ENCODE data around the gene FLYWCH1. TPM values are rescaled to one million over a fixed set of nuclear protein-coding genes. Genes with fewer than 3 reads are reported as not detected.

The FLYWCH1 gene
- total and polyA plus RNA-seq, 10 of the 15 experiments (the other 5 are each of a cell fraction or from before 2014, with no cell fraction given), result 0.47 to 33.8 (median 11.2) TPM

DNA sequence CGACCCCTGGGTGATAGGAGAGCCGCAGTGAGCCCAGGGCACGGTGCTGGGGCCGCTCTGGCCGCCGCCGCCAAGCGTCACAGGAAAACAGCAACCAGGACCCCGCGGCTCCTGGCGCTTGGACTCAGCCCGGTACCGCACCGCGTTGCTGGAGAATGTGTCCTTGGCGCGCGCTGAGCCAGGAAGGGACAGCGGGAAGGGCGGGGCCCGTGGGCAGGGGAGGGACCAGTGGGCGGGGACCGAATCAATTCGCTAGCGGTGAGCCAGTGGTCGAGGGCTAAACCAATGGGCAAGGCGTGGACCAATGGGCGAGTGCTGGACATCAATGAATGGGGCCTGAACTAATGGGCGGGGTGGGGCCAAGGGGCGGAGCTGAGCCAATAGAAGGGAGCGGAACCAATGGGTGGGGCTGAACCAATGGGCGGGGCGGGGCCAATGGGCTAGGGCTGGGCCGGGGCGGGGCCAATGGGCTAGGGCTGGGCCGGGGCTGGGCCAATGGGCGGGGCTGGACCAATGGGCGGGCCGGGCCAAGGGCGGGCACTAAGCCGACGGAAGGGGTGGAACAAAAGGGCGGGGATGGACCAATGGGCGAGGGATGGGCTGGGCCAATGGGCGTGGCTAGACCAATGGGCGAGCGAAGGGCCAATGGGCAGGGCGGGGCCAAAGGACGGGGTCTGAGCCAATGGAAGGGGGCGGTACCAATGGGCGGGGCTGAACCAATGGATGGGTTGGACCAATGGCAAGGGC, 6.3 kb upstream of the FLYWCH1 start (continued):
- TF ChIP-seq, protein P1, sequence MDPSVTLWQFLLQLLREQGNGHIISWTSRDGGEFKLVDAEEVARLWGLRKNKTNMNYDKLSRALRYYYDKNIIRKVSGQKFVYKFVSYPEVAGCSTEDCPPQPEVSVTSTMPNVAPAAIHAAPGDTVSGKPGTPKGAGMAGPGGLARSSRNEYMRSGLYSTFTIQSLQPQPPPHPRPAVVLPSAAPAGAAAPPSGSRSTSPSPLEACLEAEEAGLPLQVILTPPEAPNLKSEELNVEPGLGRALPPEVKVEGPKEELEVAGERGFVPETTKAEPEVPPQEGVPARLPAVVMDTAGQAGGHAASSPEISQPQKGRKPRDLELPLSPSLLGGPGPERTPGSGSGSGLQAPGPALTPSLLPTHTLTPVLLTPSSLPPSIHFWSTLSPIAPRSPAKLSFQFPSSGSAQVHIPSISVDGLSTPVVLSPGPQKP (IDR thresholded peaks at IDR 0.05; ENCODE audit: low read depth, low read length), result no peak
- TF ChIP-seq, protein P2, sequence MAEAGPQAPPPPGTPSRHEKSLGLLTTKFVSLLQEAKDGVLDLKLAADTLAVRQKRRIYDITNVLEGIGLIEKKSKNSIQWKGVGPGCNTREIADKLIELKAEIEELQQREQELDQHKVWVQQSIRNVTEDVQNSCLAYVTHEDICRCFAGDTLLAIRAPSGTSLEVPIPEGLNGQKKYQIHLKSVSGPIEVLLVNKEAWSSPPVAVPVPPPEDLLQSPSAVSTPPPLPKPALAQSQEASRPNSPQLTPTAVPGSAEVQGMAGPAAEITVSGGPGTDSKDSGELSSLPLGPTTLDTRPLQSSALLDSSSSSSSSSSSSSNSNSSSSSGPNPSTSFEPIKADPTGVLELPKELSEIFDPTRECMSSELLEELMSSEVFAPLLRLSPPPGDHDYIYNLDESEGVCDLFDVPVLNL (IDR thresholded peaks at IDR 0.05; ENCODE audit: low read depth, low read length), result no peak
- TF ChIP-seq GATAD2B (conservative IDR thresholded peaks at IDR 0.05; ENCODE audit: low read depth) (peak; percentile 18; the same call in 1 of the 2 replicates), MXI1 (IDR thresholded peaks at IDR 0.05; ENCODE audit: low read depth, low read length) (peak; percentile 48; the same call in 1 of the 2 replicates), JUNB (IDR thresholded peaks at IDR 0.05) (no peak), MYC (IDR thresholded peaks at IDR 0.05; ENCODE audit: insufficient read depth, insufficient read length, insufficient replicate concordance, low read length, severe bottlenecking) (no peak), SMAD5 (IDR thresholded peaks at IDR 0.05; ENCODE audit: low read depth) (peak; percentile 74; the same call in 1 of the 2 replicates), SREBF1 (IDR thresholded peaks at IDR 0.05; ENCODE audit: low read length) (no peak), BMI1 (IDR thresholded peaks at IDR 0.05; ENCODE audit: borderline replicate concordance) (no peak), CBX5 (IDR thresholded peaks at IDR 0.05; ENCODE audit: low read depth) (no peak), NFIC (IDR thresholded peaks at IDR 0.05; ENCODE audit: low read depth, low read length) (no peak), SRF (IDR thresholded peaks at IDR 0.05; ENCODE audit: low read depth in 2 of 2, low read length in 2 of 2) (0 out of 4 replicates have a peak, but pooled peaks of 1 of the 2 experiments have one; percentile 4), CHD1 (IDR thresholded peaks at IDR 0.05; ENCODE audit: low read depth, low read length) (no peak)
- TF ChIP-seq, protein P3, sequence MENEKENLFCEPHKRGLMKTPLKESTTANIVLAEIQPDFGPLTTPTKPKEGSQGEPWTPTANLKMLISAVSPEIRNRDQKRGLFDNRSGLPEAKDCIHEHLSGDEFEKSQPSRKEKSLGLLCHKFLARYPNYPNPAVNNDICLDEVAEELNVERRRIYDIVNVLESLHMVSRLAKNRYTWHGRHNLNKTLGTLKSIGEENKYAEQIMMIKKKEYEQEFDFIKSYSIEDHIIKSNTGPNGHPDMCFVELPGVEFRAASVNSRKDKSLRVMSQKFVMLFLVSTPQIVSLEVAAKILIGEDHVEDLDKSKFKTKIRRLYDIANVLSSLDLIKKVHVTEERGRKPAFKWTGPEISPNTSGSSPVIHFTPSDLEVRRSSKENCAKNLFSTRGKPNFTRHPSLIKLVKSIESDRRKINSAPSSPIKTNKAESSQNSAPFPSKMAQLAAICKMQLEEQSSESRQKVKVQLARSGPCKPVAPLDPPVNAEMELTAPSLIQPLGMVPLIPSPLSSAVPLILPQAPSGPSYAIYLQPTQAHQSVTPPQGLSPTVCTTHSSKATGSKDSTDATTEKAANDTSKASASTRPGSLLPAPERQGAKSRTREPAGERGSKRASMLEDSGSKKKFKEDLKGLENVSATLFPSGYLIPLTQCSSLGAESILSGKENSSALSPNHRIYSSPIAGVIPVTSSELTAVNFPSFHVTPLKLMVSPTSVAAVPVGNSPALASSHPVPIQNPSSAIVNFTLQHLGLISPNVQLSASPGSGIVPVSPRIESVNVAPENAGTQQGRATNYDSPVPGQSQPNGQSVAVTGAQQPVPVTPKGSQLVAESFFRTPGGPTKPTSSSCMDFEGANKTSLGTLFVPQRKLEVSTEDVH (IDR thresholded peaks at IDR 0.05; ENCODE audit: low read depth, partially characterized antibody), result no peak
- TF ChIP-seq, protein P4, sequence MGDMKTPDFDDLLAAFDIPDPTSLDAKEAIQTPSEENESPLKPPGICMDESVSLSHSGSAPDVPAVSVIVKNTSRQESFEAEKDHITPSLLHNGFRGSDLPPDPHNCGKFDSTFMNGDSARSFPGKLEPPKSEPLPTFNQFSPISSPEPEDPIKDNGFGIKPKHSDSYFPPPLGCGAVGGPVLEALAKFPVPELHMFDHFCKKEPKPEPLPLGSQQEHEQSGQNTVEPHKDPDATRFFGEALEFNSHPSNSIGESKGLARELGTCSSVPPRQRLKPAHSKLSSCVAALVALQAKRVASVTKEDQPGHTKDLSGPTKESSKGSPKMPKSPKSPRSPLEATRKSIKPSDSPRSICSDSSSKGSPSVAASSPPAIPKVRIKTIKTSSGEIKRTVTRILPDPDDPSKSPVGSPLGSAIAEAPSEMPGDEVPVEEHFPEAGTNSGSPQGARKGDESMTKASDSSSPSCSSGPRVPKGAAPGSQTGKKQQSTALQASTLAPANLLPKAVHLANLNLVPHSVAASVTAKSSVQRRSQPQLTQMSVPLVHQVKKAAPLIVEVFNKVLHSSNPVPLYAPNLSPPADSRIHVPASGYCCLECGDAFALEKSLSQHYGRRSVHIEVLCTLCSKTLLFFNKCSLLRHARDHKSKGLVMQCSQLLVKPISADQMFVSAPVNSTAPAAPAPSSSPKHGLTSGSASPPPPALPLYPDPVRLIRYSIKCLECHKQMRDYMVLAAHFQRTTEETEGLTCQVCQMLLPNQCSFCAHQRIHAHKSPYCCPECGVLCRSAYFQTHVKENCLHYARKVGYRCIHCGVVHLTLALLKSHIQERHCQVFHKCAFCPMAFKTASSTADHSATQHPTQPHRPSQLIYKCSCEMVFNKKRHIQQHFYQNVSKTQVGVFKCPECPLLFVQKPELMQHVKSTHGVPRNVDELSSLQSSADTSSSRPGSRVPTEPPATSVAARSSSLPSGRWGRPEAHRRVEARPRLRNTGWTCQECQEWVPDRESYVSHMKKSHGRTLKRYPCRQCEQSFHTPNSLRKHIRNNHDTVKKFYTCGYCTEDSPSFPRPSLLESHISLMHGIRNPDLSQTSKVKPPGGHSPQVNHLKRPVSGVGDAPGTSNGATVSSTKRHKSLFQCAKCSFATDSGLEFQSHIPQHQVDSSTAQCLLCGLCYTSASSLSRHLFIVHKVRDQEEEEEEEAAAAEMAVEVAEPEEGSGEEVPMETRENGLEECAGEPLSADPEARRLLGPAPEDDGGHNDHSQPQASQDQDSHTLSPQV (IDR thresholded peaks at IDR 0.05), result no peak
- TF ChIP-seq, protein P5, sequence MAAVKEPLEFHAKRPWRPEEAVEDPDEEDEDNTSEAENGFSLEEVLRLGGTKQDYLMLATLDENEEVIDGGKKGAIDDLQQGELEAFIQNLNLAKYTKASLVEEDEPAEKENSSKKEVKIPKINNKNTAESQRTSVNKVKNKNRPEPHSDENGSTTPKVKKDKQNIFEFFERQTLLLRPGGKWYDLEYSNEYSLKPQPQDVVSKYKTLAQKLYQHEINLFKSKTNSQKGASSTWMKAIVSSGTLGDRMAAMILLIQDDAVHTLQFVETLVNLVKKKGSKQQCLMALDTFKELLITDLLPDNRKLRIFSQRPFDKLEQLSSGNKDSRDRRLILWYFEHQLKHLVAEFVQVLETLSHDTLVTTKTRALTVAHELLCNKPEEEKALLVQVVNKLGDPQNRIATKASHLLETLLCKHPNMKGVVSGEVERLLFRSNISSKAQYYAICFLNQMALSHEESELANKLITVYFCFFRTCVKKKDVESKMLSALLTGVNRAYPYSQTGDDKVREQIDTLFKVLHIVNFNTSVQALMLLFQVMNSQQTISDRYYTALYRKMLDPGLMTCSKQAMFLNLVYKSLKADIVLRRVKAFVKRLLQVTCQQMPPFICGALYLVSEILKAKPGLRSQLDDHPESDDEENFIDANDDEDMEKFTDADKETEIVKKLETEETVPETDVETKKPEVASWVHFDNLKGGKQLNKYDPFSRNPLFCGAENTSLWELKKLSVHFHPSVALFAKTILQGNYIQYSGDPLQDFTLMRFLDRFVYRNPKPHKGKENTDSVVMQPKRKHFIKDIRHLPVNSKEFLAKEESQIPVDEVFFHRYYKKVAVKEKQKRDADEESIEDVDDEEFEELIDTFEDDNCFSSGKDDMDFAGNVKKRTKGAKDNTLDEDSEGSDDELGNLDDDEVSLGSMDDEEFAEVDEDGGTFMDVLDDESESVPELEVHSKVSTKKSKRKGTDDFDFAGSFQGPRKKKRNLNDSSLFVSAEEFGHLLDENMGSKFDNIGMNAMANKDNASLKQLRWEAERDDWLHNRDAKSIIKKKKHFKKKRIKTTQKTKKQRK (IDR thresholded peaks at IDR 0.05; ENCODE audit: low read depth, low read length), result peak; percentile 42; the same call in 1 of the 2 replicates
